Smooth muscle cell (in vitro differentiated cells): ENCODE data around the gene SCN8A. TPM values are rescaled to one million over a fixed set of nuclear protein-coding genes. Genes with fewer than 3 reads are reported as not detected.

Experiments used
- DNase-seq: peaks from one replicate; lab custom pipeline; 2025; ENCODE audit not compliant: unreplicated experiment; lab: John Stamatoyannopoulos, UW
- H2AFZ ChIP-seq: fragments of 200-600 bp; sonication (generic); 2 replicates; pipeline ENCODE4 v1.6.0; 2016; ENCODE audit warnings: antibody characterized with exemption, low read depth, mild to moderate bottlenecking
- H3F3A ChIP-seq: fragments of 200-600 bp; sonication (generic); 2 replicates; pipeline ENCODE4 v1.6.0; 2017; ENCODE audit warnings: antibody characterized with exemption, low read depth
- H3K27ac ChIP-seq: fragments of 200-600 bp; sonication (generic); 2 replicates; pipeline ENCODE4 v1.5.1; 2016; ENCODE audit warnings: low read depth, mild to moderate bottlenecking
- H3K27me3 ChIP-seq: fragments of 200-600 bp; sonication (generic); 2 replicates; pipeline ENCODE4 v1.6.1; 2016; ENCODE audit warnings: low read depth, mild to moderate bottlenecking
- H3K36me3 ChIP-seq: fragments of 200-600 bp; sonication (generic); 2 replicates; pipeline ENCODE4 v1.5.1; 2016; ENCODE audit warnings: low read depth
- H3K4me1 ChIP-seq: fragments of 200-600 bp; sonication (generic); 2 replicates; pipeline ENCODE4 v1.5.1; 2016; ENCODE audit warnings: low read depth
- H3K4me2 ChIP-seq: fragments of 200-600 bp; sonication (generic); 2 replicates; pipeline ENCODE4 v1.6.0; 2016; ENCODE audit warnings: mild to moderate bottlenecking
- H3K4me3 ChIP-seq: fragments of 200-600 bp; sonication (generic); 2 replicates; pipeline ENCODE4 v1.5.1; 2016; ENCODE audit warnings: mild to moderate bottlenecking
- H3K79me2 ChIP-seq: fragments of 200-600 bp; sonication (generic); 2 replicates; pipeline ENCODE4 v1.6.0; 2016; ENCODE audit warnings: low read depth, mild to moderate bottlenecking
- H3K9ac ChIP-seq: fragments of 200-600 bp; sonication (generic); 2 replicates; pipeline ENCODE4 v1.6.0; 2016; ENCODE audit warnings: low read depth
- H3K9me3 ChIP-seq: fragments of 200-600 bp; sonication (generic); replicated peaks from 2 replicates; pipeline ENCODE4 v1.5.1; 2016; ENCODE audit warnings: low read depth
- H4K20me1 ChIP-seq: fragments of 200-600 bp; sonication (generic); 2 replicates; pipeline ENCODE4 v1.6.0; 2016; ENCODE audit warnings: low read depth
- WGBS: methylation state at CpG from one replicate; pipeline ENCODE4 v1.1.7; 2016; ENCODE audit warnings: low lambda C conversion rate; 5-methylcytosine and 5-hydroxymethylcytosine counted together
- polyA plus RNA-seq: library from polyadenylated mRNA; unstranded; fragments of >200 nt; fragmentation: Nextera tagmentation; extraction: Ambion mirVana; gene quantifications from 2 replicates; pipeline ENCODE4 v1.2.1, GENCODE V29; 2016
- total RNA-seq: library from RNA; depleted of rRNA; stranded (reverse); fragments of >200 nt; gene quantifications from 2 replicates; pipeline ENCODE4 v1.2.3, GENCODE V29; 2014
- TF ChIP-seq, protein P1 (sequence below): fragments of 200-600 bp; sonication (generic); IDR thresholded peaks from 2 replicates; pipeline ENCODE4 v1.5.1; 2017; ENCODE audit warnings: borderline replicate concordance, mild to moderate bottlenecking, antibody characterized with exemption; ENCODE audit not compliant: insufficient read depth, poor library complexity, severe bottlenecking

SCN8A gene
- total and polyA plus RNA-seq, 2 experiments from 2014 or later: 0.38 to 4.5 TPM

DNA sequence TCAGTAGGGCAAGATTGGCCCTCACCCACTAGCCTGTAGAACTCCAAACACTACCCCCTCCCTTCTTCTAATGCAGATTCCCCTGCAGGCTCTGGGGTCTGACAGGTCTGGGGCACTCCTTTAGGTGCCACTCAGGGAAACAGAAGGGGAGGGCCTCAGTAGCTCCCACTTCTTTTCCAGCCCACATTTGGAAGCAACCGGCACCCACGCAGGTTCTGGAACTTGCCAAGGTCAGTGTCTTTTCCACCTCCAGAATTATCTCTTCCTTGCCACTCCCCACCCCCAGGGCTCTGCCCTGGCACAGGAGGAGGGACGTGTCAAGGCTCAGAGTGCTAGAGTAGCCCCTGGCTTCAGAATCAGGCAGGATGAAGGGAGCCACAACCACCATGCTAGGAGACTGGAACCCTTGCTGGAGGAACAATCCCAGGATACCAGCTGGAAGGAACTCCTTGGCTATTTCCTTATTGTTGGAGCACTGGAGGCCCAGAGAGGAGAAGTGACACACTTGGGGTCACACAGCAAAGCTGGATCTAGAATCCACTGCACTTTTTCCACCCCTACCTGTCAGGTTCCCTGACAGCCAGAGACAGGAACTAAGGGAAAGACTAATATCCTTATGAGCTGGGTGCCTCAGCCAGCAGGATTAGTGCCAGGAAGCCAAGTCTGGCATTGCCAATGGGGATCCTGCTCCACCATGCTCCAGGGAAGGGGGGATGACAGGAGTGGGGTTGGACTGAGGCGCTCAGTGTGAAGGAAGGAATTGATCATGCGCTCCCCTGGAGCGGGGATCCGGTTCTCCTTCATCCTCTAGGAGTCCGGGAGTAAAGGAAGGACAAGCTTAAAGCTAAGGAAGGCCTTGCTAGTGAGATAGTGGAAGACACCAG lies 259.3 kb downstream of the SCN8A start:
- no peak for DNase-seq
- H3K4me3 ChIP-seq: no peak overlapping the region
- H3K79me2 ChIP-seq: peaks cover 7% of the 10 kb centered on the region
- no peaks in the 10 kb centered on the region for H3F3A ChIP-seq
- no peak overlapping the region for H3K9ac ChIP-seq
- WGBS: 88% methylated on average over 8 of the region's 8 CpGs
- peaks cover 11% of the 10 kb centered on the region for H3K4me1 ChIP-seq
- TF ChIP-seq, protein P1, sequence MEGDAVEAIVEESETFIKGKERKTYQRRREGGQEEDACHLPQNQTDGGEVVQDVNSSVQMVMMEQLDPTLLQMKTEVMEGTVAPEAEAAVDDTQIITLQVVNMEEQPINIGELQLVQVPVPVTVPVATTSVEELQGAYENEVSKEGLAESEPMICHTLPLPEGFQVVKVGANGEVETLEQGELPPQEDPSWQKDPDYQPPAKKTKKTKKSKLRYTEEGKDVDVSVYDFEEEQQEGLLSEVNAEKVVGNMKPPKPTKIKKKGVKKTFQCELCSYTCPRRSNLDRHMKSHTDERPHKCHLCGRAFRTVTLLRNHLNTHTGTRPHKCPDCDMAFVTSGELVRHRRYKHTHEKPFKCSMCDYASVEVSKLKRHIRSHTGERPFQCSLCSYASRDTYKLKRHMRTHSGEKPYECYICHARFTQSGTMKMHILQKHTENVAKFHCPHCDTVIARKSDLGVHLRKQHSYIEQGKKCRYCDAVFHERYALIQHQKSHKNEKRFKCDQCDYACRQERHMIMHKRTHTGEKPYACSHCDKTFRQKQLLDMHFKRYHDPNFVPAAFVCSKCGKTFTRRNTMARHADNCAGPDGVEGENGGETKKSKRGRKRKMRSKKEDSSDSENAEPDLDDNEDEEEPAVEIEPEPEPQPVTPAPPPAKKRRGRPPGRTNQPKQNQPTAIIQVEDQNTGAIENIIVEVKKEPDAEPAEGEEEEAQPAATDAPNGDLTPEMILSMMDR: no peak
- no peaks in the 10 kb centered on the region for H3K27me3 ChIP-seq
- H3K9me3 ChIP-seq: no peaks in the 10 kb centered on the region
- no peak overlapping the region for H3K27ac ChIP-seq
- H4K20me1 ChIP-seq: peaks cover 9% of the 10 kb centered on the region
- no peak overlapping the region for H3K4me2 ChIP-seq
- no peaks in the 10 kb centered on the region for H3K36me3 ChIP-seq
- no peak overlapping the region for H2AFZ ChIP-seq

- 90% methylated on average over 4 of the region's 4 CpGs for WGBS
- no peak overlapping the region for H3K4me3 ChIP-seq
- TF ChIP-seq, protein P1: no peak
- no peak overlapping the region for H3K27ac ChIP-seq
- peaks cover 12% of the 10 kb centered on the region for H3K4me1 ChIP-seq
- no peaks in the 10 kb centered on the region for H3K36me3 ChIP-seq
- H4K20me1 ChIP-seq: peaks cover 8% of the 10 kb centered on the region
- H3K9me3 ChIP-seq: no peaks in the 10 kb centered on the region
- no peak overlapping the region for H2AFZ ChIP-seq
- H3K4me2 ChIP-seq: no peak overlapping the region
- no peaks in the 10 kb centered on the region for H3F3A ChIP-seq
- no peak for DNase-seq
- H3K79me2 ChIP-seq: peaks cover under 1% of the 10 kb centered on the region
- H3K9ac ChIP-seq: no peak overlapping the region
- no peaks in the 10 kb centered on the region for H3K27me3 ChIP-seq
These were observed 259.9 kb downstream of the SCN8A start for GRCh38 chr12:51850965-51851299.

- Histone ChIP-seq H3K9me3 (no peaks in the 10 kb centered on the region), H3K79me2 (no peaks in the 10 kb centered on the region), H3K4me2 (no peak overlapping the region), H3K27ac (no peak overlapping the region), H3F3A (peaks cover 5% of the 10 kb centered on the region), H2AFZ (no peak overlapping the region), H3K36me3 (no peaks in the 10 kb centered on the region), H3K4me3 (no peak overlapping the region), H3K4me1 (peaks cover 12% of the 10 kb centered on the region), H4K20me1 (peaks cover 1% of the 10 kb centered on the region), H3K27me3 (no peaks in the 10 kb centered on the region), H3K9ac (no peak overlapping the region)
- WGBS: 95% methylated on average over 5 of the region's 8 CpGs
- DNase-seq: no peak
- TF ChIP-seq, protein P1: no peak
These were observed 260.5 kb downstream of the SCN8A start for GRCh38 chr12:51851413-51852124.
